Mucosa of descending colon (tissue), 3 donors: Measurements from ENCODE around the gene GON4L. TPM values are rescaled to one million over a fixed set of nuclear protein-coding genes. Genes with fewer than 3 reads are reported as not detected.

Experiments used
- ATAC-seq: fragments of 200-7000 bp; cut with Tn5 transposase; one replicate; pipeline ENCODE4 v1.9.1; 2020; ENCODE audit warnings: mild to moderate bottlenecking, moderate library complexity
- DNase-seq, 3 donors: peaks; one replicate each; pipeline ENCODE4 v3.0.0-alpha.2; 2020
- H3K36me3 ChIP-seq: fragments of 200-600 bp; one replicate; pipeline ENCODE4 v1.8.0; 2021; ENCODE audit warnings: low read depth, mild to moderate bottlenecking
- H3K4me1 ChIP-seq: fragments of 200-600 bp; one replicate; pipeline ENCODE4 v1.8.0; 2021; ENCODE audit warnings: low read depth, mild to moderate bottlenecking
- H3K4me3 ChIP-seq: fragments of 200-600 bp; one replicate; pipeline ENCODE4 v1.8.0; 2021; ENCODE audit warnings: mild to moderate bottlenecking
- H3K9me3 ChIP-seq: fragments of 200-600 bp; one replicate; pipeline ENCODE4 v1.8.0; 2021; ENCODE audit warnings: mild to moderate bottlenecking
- intact Hi-C, 2 donors: fragments of 100-400 bp; cut with DNase I in 1 of 2; cut with micrococcal nuclease in 1 of 2; formaldehyde crosslinking; loops; one replicate each; pipeline versions ENCODE4 v1.11.0 to v1.11.1; 2022; cut with DNase I, micrococcal nuclease
- total RNA-seq, 3 donors: library from RNA; stranded (reverse); fragmentation: NEBNext Ultra II Directional in 2 of 3; extraction: Animal tissue kit (Norgen Biotek cat#: 25700) in 2 of 3; gene quantifications; one replicate each; pipeline versions ENCODE4 v1.2.1 to v1.2.4, GENCODE V29; 2021 to 2023
- TF ChIP-seq, protein P1 (sequence below): fragments of 200-600 bp; IDR thresholded peaks from one replicate; pipeline ENCODE4 v1.8.0; 2022; ENCODE audit warnings: antibody characterized with exemption, mild to moderate bottlenecking
- donor health status: DM: no; HTN: no; CAD: no; lungs with moderate emphysema.
- donor health status: DM: no; HTN: no; CAD: no.
- donor health status: DM: no; HTN: yes; CAD: no.

Gene GON4L
- total RNA-seq, 3 donors from 2014 or later, result 38.7 to 63.0 (median 54.3) TPM

DNA sequence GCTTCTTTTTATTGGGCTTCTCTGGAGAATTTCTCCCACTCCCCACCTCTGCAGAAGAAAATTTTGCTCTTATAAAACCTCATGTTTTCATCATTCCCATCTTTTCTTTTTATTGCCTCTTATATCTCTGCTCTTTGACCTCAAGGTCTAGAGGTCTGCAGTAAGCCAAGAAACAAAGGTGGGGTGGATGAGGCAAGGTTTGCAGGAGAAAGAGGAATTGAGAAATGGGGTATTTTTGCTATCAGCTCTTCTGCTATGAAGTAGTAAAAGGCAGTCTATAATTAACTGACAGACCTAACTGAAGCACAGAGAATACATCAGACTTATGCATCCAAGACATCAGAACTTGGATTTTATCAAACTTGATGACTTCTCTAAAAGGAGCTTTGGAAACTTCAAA lies 25.2 kb upstream of the GON4L start:
- no peak overlapping the region for H3K4me3 ChIP-seq
- TF ChIP-seq, protein P1, sequence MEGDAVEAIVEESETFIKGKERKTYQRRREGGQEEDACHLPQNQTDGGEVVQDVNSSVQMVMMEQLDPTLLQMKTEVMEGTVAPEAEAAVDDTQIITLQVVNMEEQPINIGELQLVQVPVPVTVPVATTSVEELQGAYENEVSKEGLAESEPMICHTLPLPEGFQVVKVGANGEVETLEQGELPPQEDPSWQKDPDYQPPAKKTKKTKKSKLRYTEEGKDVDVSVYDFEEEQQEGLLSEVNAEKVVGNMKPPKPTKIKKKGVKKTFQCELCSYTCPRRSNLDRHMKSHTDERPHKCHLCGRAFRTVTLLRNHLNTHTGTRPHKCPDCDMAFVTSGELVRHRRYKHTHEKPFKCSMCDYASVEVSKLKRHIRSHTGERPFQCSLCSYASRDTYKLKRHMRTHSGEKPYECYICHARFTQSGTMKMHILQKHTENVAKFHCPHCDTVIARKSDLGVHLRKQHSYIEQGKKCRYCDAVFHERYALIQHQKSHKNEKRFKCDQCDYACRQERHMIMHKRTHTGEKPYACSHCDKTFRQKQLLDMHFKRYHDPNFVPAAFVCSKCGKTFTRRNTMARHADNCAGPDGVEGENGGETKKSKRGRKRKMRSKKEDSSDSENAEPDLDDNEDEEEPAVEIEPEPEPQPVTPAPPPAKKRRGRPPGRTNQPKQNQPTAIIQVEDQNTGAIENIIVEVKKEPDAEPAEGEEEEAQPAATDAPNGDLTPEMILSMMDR, result no peak
- H3K4me1 ChIP-seq, result peaks cover 3% of the 10 kb centered on the region
- no peaks in the 10 kb centered on the region for H3K36me3 ChIP-seq
- DNase-seq (no peak), ATAC-seq (no peak)
- H3K9me3 ChIP-seq, result no peaks in the 10 kb centered on the region
- intact Hi-C loops, result no loop called here

DNA sequence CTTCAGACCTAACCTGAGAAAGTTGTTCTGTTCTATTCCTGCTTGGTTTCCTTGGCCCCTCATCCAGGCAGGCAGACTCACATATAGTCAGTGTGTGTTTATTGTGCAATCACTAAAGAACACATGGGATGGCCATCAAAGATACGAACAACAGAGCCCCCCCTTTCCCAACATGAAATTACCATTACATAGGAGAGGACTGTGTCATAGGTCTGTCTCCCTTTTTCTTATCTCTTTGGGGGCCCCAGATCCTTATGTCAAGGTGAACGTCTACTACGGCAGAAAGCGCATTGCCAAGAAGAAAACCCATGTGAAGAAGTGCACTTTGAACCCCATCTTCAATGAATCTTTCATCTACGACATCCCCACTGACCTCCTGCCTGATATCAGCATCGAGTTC lies 23.9 kb upstream of the GON4L start:
- no peak for DNase-seq

DNA sequence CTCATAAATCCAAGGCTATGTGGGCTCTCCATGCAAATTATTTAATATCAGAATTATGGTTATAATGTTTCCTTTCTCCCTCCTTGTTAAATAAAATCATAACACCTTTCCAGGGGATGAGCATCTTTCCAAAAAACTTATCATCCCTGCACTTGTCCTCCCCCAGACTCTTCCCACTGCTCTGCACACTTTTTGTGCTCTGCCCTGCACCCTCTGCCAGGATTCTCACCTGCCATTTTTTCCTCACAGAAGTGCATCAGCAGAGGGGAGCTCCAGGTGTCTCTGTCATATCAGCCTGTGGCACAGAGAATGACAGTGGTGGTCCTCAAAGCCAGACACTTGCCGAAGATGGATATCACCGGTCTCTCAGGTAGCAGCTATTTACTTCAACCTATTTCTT lies 23.2 kb upstream of the GON4L start:
- ATAC-seq, result no peak
- TF ChIP-seq, protein P1, result no peak
- Histone ChIP-seq H3K4me1 (peaks cover 3% of the 10 kb centered on the region), H3K4me3 (no peak overlapping the region), H3K36me3 (no peaks in the 10 kb centered on the region), H3K9me3 (no peaks in the 10 kb centered on the region)
- intact Hi-C loops, result no loop called here
- DNase-seq, result no peak

More for the DNA sequence above, 23.9 kb upstream of the GON4L start:
- intact Hi-C loops, result no loop called here
- Histone ChIP-seq H3K4me1 (peaks cover 3% of the 10 kb centered on the region), H3K36me3 (no peaks in the 10 kb centered on the region), H3K4me3 (no peak overlapping the region), H3K9me3 (no peaks in the 10 kb centered on the region)
- ATAC-seq, result no peak
- TF ChIP-seq, protein P1, result no peak

DNA sequence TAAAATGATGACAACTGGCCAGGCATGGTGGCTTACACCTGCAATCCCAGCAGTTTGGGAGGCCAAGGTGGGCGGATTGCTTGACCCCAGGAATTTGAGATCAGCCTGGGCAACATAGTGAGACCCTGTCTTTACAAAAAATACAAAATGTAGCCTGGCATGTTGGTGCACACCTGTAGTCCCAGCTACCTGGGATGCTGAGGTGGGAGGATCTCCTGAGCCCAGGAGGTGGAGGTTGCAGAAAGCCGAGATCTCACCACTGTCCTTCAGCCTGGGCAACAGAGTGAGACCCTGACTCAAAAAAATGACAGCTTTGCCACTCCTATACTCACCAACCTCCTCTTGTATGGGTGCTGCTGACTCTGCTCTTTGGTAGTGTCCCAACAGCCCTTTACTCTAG lies 20.9 kb upstream of the GON4L start:
- DNase-seq (no peak), ATAC-seq (no peak)
- Histone ChIP-seq H3K4me3 (no peak overlapping the region), H3K9me3 (no peaks in the 10 kb centered on the region), H3K36me3 (no peaks in the 10 kb centered on the region), H3K4me1 (no peaks in the 10 kb centered on the region)
- TF ChIP-seq, protein P1, result no peak
- intact Hi-C loops, result no loop called here

DNA sequence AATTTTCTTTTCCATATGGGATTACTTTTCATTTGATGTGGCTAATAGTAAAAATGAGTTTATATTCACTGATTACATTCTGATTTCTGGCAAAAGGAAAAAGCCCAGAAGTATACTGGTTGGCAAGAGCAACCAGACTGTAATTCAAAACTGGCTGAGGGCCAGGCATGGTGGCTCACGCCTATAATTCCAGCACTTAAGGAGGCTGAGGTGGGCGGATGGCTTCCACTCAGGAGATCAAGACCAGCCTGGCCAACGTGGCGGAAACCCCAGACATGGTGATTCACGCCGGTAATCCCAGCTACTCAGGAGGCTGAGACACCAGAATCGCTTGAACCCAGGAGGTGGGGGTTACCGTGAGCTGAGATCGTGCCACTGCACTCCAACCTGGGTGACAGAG lies 16.8 kb upstream of the GON4L start:
- Histone ChIP-seq H3K9me3 (no peaks in the 10 kb centered on the region), H3K4me1 (no peaks in the 10 kb centered on the region), H3K36me3 (no peaks in the 10 kb centered on the region), H3K4me3 (no peak overlapping the region)
- intact Hi-C loops, result no loop called here
- TF ChIP-seq, protein P1, result no peak
- DNase-seq (peak in 2 of 3 donors; percentile 39 to 49), ATAC-seq (peak; percentile 73)

DNA sequence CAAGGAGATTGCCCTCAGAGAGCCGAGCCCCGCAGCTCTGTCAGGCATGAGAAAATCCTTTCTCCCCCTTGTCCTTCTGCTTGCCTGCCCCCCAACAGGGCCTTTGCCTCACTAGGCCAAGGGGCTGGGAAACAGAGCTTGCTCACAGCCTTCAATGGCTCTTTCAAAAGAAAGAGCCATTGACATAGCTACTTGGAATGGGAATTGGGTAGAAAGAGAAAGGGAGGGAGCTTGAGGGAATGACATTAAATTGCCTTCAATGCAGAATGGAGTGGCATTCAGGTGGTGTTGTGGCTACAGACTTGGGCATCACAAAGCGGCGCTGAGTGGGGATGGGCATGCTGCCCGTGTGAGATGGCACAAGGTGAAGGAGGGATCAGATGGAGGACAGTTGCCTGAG lies 15.5 kb upstream of the GON4L start:
- ATAC-seq (no peak), DNase-seq (no peak)
- no peak overlapping the region for H3K4me3 ChIP-seq
- H3K9me3 ChIP-seq, result no peaks in the 10 kb centered on the region
- H3K36me3 ChIP-seq, result no peaks in the 10 kb centered on the region
- TF ChIP-seq, protein P1, result no peak
- H3K4me1 ChIP-seq, result no peaks in the 10 kb centered on the region
- intact Hi-C loops, result no loop called here
